ENCODE measurements around the gene BCOR. TPM values are rescaled to one million over a fixed set of nuclear protein-coding genes. Genes with fewer than 3 reads are reported as not detected.

Gene BCOR
- total and polyA plus RNA-seq, 2 experiments from 2014 or later, result 30.0 to 90.5 TPM

GRCh38 chrX:40054793-40055192 is 43.0 kb downstream of the BCOR start:
- Histone ChIP-seq H3K27ac (no peak overlapping the region), H3K36me3 (peaks cover 57% of the 10 kb centered on the region), H3K9me3 (ENCODE audit: low read depth) (peaks cover 2% of the 10 kb centered on the region), H3K4me1 (ENCODE audit: low read depth) (no peaks in the 10 kb centered on the region), H3K27me3 (no peaks in the 10 kb centered on the region), H3K4me3 (no peak overlapping the region)
- DNase-seq (ENCODE audit: low read depth in 1 of 2, low spot score in 1 of 2), result no peak
- TF ChIP-seq CTCF (IDR thresholded peaks at IDR 0.05; ENCODE audit: low read depth, low read length), result no peak

- no peaks in the 10 kb centered on the region for H3K27me3 ChIP-seq
- H3K4me3 ChIP-seq, result no peak overlapping the region
- peaks cover 2% of the 10 kb centered on the region for H3K9me3 ChIP-seq (ENCODE audit: low read depth)
- DNase-seq (ENCODE audit: low read depth in 1 of 2, low spot score in 1 of 2), result no peak
- H3K36me3 ChIP-seq, result peaks cover 61% of the 10 kb centered on the region
- H3K4me1 ChIP-seq (ENCODE audit: low read depth), result no peaks in the 10 kb centered on the region
- TF ChIP-seq CTCF (IDR thresholded peaks at IDR 0.05; ENCODE audit: low read depth, low read length), result no peak
- H3K27ac ChIP-seq, result no peak overlapping the region
These were observed 47.2 kb downstream of the BCOR start for GRCh38 chrX:40050532-40050931.

- Histone ChIP-seq H3K4me1 (ENCODE audit: low read depth) (no peaks in the 10 kb centered on the region), H3K4me3 (no peak overlapping the region), H3K36me3 (peaks cover 48% of the 10 kb centered on the region), H3K9me3 (ENCODE audit: low read depth) (peaks cover 2% of the 10 kb centered on the region), H3K27ac (no peak overlapping the region), H3K27me3 (no peaks in the 10 kb centered on the region)
- no peak for TF ChIP-seq CTCF (IDR thresholded peaks at IDR 0.05; ENCODE audit: low read depth, low read length)
- no peak for DNase-seq (ENCODE audit: low read depth in 1 of 2, low spot score in 1 of 2)
These were observed 48.6 kb downstream of the BCOR start for GRCh38 chrX:40049084-40049641.

GRCh38 chrX:40047485-40047884 is 50.3 kb downstream of the BCOR start:
- H3K27me3 ChIP-seq, result no peaks in the 10 kb centered on the region
- H3K4me1 ChIP-seq (ENCODE audit: low read depth), result no peaks in the 10 kb centered on the region
- no peak overlapping the region for H3K27ac ChIP-seq
- TF ChIP-seq CTCF (IDR thresholded peaks at IDR 0.05; ENCODE audit: low read depth, low read length), result no peak
- peaks cover 2% of the 10 kb centered on the region for H3K9me3 ChIP-seq (ENCODE audit: low read depth)
- no peak overlapping the region for H3K4me3 ChIP-seq
- H3K36me3 ChIP-seq, result peaks cover 32% of the 10 kb centered on the region
- no peak for DNase-seq (ENCODE audit: low read depth in 1 of 2, low spot score in 1 of 2)

GRCh38 chrX:40043895-40044294 is 53.9 kb downstream of the BCOR start:
- DNase-seq (ENCODE audit: low read depth in 1 of 2, low spot score in 1 of 2), result no peak
- Histone ChIP-seq H3K4me3 (no peak overlapping the region), H3K9me3 (ENCODE audit: low read depth) (no peaks in the 10 kb centered on the region), H3K27ac (no peak overlapping the region), H3K4me1 (ENCODE audit: low read depth) (no peaks in the 10 kb centered on the region), H3K36me3 (peaks cover 4% of the 10 kb centered on the region), H3K27me3 (no peaks in the 10 kb centered on the region)
- TF ChIP-seq CTCF (IDR thresholded peaks at IDR 0.05; ENCODE audit: low read depth, low read length), result no peak
